Activated naive CD8-positive, alpha-beta T cell treated with anti-CD3 and anti-CD28 coated beads for 36 hours (primary cell): ENCODE measurements around the gene UROS. TPM values are rescaled to one million over a fixed set of nuclear protein-coding genes. Genes with fewer than 3 reads are reported as not detected.

Experiments used
- total RNA-seq, 2 experiments: library from RNA; stranded (reverse); gene quantifications; one replicate each; pipeline ENCODE4 v1.2.3, GENCODE V29; 2021

The UROS gene
- total RNA-seq, 2 experiments from 2014 or later: 48.4 to 50.1 TPM

Other genes starting within 250 kb of the UROS start
- not detected for gene TEX36, start 140.1 kb downstream of the UROS start, total RNA-seq
- gene EDRF1, start 103.5 kb downstream of the UROS start, total RNA-seq: 10 to 100 TPM; 28.1 to 30.6 TPM
- not detected for gene MMP21, start 47.4 kb downstream of the UROS start, total RNA-seq
- gene BCCIP, start 288 bp upstream of the UROS start, total RNA-seq: 100 to 1,000 TPM; 156 to 158 TPM
- gene DHX32, start 58.0 kb upstream of the UROS start, total RNA-seq: 10 to 100 TPM; 27.6 to 27.8 TPM
- gene FANK1, start 73.3 kb upstream of the UROS start, total RNA-seq: 1 to 10 TPM in 1 of 2 experiments, under 1 TPM in 1; 0.92 to 1.1 TPM